HG03135 (cell line): ENCODE measurements around the gene TCF3.

Experiments
- ATAC-seq: cut with Tn5 transposase; IDR thresholded peaks from one replicate; pipeline ENCODE4 v1.9.1; 2021; ENCODE audit warnings: mild to moderate bottlenecking, moderate library complexity; ENCODE audit not compliant: unreplicated experiment

Gene TCF3

GRCh38 chr19:1567848-1568227, 84.6 kb downstream of the TCF3 start:
- no peak for ATAC-seq

- no peak for ATAC-seq
These were observed 85.1 kb downstream of the TCF3 start for GRCh38 chr19:1567116-1567847.

- no peak for ATAC-seq
These were observed 85.9 kb downstream of the TCF3 start for GRCh38 chr19:1566392-1567115.

- no peak for ATAC-seq
These were observed 89.2 kb downstream of the TCF3 start for GRCh38 chr19:1563251-1563650.

- ATAC-seq: no peak
These were observed 91.1 kb downstream of the TCF3 start for GRCh38 chr19:1561236-1561842.

GRCh38 chr19:1560286-1560882, 92.0 kb downstream of the TCF3 start:
- no peak for ATAC-seq
